NCI-H1105 treated with DMSO at 0.1 percent for 48 hours (cell line): Measurements from ENCODE around the gene CNKSR3.

Source experiments
- DNase-seq: peaks from one replicate; lab custom pipeline; 2025; lab: John Stamatoyannopoulos, UW

Gene CNKSR3

GRCh38 chr6:154479351-154479769 is 31.1 kb downstream of the CNKSR3 start:
- DNase-seq = no peak

- no peak for DNase-seq
Observed at GRCh38 chr6:154478701-154479060, 31.8 kb downstream of the CNKSR3 start.

GRCh38 chr6:154478021-154478700 is 32.3 kb downstream of the CNKSR3 start:
- no peak for DNase-seq

- DNase-seq = no peak
Observed at GRCh38 chr6:154476494-154476893, 34.0 kb downstream of the CNKSR3 start.

- no peak for DNase-seq
Observed at GRCh38 chr6:154474648-154475428, 35.6 kb downstream of the CNKSR3 start.

- DNase-seq = no peak
Observed at GRCh38 chr6:154473324-154473723, 37.2 kb downstream of the CNKSR3 start.

GRCh38 chr6:154471609-154472362 is 38.7 kb downstream of the CNKSR3 start:
- peak; percentile 100 for DNase-seq

GRCh38 chr6:154469306-154469935 is 41.1 kb downstream of the CNKSR3 start:
- DNase-seq = no peak

- no peak for DNase-seq
Observed at GRCh38 chr6:154468760-154469159, 41.7 kb downstream of the CNKSR3 start.

- DNase-seq = no peak
Observed at GRCh38 chr6:154466971-154467679, 43.4 kb downstream of the CNKSR3 start.

GRCh38 chr6:154466139-154466538 is 44.3 kb downstream of the CNKSR3 start:
- peak; percentile 81 for DNase-seq

- DNase-seq = no peak
Observed at GRCh38 chr6:154463573-154464419, 46.7 kb downstream of the CNKSR3 start.

GRCh38 chr6:154462425-154462824 is 48.1 kb downstream of the CNKSR3 start:
- DNase-seq = no peak

- DNase-seq = no peak
Observed at GRCh38 chr6:154461348-154461747, 49.1 kb downstream of the CNKSR3 start.

- DNase-seq = no peak
Observed at GRCh38 chr6:154460306-154461071, 50.0 kb downstream of the CNKSR3 start.

GRCh38 chr6:154459513-154459912 is 51.0 kb downstream of the CNKSR3 start:
- DNase-seq = no peak

- DNase-seq = peak; percentile 23
Observed at GRCh38 chr6:154458565-154459470, 51.7 kb downstream of the CNKSR3 start.

GRCh38 chr6:154457881-154458284 is 52.6 kb downstream of the CNKSR3 start:
- DNase-seq = peak; percentile 95
